ENCODE data around the gene NMT1.

DNA sequence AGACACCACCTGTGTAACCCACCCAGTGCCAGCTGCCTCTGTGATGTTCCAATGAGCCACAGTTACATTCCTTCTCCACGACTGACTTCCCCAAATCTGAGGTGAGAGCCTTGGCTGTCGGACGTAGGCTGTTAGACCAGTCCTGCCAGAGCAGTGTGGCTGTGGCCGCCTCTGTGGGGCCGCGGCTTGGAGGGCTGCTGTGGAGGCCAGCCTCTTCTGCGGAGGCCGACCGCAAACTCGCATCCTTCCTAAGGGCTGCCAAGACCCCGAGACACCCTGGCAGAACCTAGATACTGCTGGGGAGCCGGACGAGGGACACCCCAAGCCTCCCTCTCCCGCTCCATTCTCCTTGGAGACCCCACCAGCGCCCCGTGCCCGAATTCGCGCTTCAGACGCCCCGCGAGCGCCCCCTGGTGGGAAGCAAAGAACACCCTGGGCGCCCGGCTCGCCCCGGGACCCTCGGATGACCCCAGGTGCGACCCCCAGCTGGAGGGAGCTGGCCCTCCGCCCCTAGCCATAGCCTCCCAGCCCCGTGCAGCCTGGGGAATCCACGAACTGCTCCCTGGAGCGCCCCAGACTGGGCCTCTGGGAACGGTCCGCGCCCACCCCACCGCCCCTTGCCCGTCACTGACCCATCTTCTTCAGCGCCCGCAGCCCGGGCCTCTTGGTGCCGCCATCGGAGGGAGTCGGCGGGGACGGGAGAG, 70.7 kb downstream of the NMT1 start:
- TF ChIP-seq EP300 (IDR thresholded peaks at IDR 0.05; ENCODE audit: borderline replicate concordance) (no peak), EGR1 (IDR thresholded peaks at IDR 0.05) (no peak), TCF12 (IDR thresholded peaks at IDR 0.05; ENCODE audit: low read depth) (no peak), RAD21 (IDR thresholded peaks at IDR 0.05; ENCODE audit: low read depth) (peak; percentile 44; the same call in 1 of the 2 replicates), NFIC (IDR thresholded peaks at IDR 0.05) (no peak), USF1 (IDR thresholded peaks at IDR 0.05) (no peak), MAX (IDR thresholded peaks at IDR 0.05) (no peak), TAF1 (IDR thresholded peaks at IDR 0.05; ENCODE audit: low read depth) (no peak)
- TF ChIP-seq, protein P1, sequence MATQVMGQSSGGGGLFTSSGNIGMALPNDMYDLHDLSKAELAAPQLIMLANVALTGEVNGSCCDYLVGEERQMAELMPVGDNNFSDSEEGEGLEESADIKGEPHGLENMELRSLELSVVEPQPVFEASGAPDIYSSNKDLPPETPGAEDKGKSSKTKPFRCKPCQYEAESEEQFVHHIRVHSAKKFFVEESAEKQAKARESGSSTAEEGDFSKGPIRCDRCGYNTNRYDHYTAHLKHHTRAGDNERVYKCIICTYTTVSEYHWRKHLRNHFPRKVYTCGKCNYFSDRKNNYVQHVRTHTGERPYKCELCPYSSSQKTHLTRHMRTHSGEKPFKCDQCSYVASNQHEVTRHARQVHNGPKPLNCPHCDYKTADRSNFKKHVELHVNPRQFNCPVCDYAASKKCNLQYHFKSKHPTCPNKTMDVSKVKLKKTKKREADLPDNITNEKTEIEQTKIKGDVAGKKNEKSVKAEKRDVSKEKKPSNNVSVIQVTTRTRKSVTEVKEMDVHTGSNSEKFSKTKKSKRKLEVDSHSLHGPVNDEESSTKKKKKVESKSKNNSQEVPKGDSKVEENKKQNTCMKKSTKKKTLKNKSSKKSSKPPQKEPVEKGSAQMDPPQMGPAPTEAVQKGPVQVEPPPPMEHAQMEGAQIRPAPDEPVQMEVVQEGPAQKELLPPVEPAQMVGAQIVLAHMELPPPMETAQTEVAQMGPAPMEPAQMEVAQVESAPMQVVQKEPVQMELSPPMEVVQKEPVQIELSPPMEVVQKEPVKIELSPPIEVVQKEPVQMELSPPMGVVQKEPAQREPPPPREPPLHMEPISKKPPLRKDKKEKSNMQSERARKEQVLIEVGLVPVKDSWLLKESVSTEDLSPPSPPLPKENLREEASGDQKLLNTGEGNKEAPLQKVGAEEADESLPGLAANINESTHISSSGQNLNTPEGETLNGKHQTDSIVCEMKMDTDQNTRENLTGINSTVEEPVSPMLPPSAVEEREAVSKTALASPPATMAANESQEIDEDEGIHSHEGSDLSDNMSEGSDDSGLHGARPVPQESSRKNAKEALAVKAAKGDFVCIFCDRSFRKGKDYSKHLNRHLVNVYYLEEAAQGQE (IDR thresholded peaks at IDR 0.05; ENCODE audit: low read depth), result no peak
